CD4-positive, alpha-beta T cell treated with Interleukin-15 for 1 hour (primary cell): ENCODE data around the gene MYEOV.

Source experiments
- DNase-seq: peaks from one replicate; pipeline ENCODE4 v3.0.0-alpha.2; 2020

The MYEOV gene

DNA sequence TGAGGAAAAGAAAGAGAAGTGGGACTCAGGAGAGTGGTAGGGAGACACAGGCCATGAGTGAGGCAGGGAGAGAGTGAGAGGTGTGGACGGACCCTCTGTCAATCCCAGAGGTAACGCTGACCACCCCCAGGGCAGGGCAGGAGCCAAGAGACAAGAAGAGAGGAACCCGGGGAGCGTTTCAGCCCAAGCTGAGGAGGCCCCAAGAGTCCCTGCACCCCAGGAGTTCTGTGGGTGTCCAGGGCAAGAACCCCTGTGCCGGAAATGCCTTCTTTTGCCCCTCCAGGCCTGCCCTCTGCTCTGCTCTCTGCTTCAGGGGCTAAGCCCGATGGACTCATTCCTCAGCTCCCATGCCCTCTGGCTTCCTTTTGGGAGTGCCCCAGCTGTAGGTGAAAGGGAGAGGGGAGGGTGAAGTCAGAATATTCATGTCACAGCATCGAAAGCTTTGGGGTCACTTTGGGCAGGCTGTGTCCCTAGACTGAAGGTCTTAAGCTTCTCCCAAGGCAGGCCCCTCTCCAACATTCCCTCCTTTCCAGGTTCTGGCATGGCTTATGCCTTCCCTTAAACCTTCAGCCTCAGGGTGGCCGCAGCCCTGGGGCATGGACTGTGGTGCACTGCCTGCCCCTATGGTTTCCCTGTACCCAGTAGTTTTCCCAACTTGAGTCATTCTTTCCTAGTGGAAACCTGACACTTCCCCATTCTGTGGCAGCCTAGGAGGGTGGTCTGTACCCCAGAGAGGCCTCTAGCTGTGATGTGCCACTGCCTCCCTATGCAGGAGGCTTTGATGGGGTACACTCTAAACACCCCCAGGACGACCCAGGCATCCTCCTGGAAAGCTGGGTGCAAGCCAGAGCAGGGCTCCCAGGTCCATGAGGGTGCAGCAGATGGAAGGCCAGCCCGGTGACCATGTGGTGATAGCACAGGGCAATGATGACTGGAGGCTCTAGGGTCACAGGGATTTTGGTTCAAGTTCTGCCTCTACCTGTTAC is 27.1 kb downstream of the MYEOV start:
- no peak for DNase-seq

DNA sequence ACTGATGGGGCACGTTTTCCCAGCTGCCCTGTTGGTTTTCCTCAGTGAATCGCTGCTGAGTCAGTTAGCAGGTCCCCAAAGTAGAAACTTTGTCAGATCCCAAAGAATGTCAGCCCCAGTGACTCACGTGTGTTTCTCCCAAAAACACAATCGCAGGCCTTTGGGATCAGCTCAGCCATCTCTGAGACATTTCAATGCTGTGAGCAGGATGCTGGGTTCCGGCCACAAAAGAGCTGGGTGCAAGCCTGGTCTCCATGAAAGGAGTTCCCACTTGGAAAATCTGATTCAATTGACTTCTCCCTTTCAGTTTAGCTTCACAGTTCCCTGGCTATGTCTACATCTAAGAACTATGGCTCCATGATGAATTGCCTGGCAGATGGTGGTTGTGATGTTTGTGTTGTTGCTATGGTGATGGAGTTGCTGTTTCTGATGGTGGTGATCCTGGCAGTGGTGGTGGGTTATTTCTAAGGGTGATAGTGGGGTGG is 28.0 kb downstream of the MYEOV start:
- no peak for DNase-seq

GRCh38 chr11:69325446-69325845 is 31.5 kb downstream of the MYEOV start:
- DNase-seq = no peak

DNA sequence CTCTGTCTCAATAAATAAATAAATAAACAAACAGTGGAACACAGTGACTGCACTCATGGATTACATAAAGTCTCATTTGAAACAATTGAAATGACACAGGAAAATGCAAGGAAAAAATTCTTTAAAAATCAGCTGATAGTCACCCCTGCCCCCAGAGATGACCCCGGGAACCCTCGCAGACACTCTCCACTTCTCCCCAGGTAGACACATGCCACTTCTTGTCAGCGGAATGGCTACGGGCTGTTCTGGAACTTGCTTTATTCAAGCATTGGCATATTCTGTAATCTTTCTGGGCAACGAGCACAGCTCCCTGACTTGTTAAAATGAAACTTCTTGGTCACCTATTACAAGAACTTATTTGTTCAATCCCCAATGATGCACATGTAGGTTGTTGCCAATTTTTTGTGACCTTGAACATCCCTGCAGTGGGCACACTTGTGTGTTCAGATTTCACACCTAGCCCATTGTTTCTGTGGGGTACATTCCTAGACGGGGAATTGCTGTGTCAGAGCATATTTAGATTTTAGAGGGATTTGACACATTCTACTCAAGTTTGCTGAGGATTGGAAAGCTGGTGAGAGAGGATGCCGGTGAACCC is 32.8 kb downstream of the MYEOV start:
- no peak for DNase-seq

GRCh38 chr11:69327741-69328191 is 33.8 kb downstream of the MYEOV start:
- no peak for DNase-seq

- no peak for DNase-seq
Measured at GRCh38 chr11:69328231-69328630, 34.3 kb downstream of the MYEOV start.

GRCh38 chr11:69329581-69329980 is 35.6 kb downstream of the MYEOV start:
- no peak for DNase-seq

DNA sequence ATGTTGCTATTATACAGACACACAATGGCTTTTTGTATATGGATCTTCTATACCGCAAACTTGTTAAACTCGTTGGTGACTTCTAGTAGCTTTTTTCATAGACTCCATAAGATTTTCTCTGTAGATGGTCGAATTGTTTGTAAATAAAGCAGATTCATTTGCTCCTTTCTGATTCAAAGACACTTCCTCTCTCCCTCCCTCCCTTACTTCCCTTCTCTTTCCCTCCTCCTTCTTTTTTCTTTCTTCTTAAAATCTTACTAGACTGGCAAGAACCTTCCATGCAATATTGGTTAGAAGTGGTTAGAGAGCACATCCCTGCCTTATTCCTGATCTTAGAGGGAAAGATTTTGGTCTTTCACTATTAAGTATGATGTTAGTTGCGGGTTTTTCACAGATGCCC is 36.4 kb downstream of the MYEOV start:
- no peak for DNase-seq

DNA sequence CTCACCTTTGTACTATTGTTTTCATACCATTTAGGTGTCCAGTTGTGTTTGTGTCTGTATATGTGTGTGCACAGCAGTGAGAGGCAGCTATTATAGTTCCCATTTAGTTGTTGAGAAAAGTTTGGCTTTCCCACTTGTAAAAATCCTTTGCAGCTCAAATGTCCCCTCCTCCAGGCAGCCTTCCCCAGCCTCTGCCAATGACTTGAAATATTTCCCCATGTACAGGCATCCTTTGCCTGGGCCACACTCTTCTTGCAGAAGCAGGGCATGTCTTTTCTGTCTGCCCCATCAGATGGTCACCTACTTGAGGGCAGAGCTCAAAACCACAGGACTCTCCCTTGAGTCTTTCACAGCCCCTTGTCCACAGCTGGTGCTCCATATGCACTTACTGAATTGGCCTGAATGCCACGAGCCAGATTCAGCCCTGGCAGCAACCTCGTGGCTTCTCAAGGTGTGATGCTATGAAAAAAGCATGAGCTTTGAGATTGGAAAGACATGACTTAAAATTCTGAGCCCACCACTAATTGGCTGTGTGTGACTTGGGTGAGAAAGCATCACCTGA is 39.3 kb downstream of the MYEOV start:
- no peak for DNase-seq

GRCh38 chr11:69333879-69334278 is 39.9 kb downstream of the MYEOV start:
- DNase-seq = no peak

DNA sequence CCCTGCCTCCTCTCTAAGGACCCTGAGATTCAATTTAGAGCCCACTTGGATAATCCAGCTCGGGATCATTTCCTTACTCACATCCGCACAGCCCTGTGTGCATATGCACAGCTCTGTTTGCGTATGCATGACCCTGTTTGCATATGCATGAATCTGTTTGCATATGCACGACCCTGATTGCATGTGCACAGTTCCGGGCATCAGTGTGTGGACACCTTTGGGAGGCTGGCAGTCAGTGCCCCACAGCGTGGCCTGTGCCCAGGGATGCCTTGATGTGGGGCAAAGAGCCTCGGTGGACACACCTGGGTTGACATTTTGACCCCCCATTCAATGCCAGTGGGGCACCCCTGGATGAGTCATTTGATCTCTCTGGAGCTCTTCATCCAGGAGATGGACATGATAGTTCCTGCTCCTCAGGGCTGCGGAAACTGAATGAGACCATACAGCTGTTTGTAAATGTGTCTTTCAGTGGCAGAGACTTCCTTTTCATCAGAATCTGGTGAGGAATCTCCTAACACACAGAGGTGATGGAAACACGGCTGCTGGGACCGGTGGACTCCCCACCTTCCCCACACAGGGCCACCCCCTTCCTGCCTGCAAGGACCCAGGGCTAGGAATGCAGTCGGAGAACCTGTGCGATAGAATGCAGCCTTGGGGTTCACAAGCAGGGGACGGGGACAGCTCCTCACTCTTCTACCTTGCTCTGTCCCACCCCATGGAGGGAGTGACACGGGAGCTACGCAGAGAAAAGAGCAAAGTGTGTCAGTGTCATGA is 41.2 kb downstream of the MYEOV start:
- DNase-seq = no peak

DNA sequence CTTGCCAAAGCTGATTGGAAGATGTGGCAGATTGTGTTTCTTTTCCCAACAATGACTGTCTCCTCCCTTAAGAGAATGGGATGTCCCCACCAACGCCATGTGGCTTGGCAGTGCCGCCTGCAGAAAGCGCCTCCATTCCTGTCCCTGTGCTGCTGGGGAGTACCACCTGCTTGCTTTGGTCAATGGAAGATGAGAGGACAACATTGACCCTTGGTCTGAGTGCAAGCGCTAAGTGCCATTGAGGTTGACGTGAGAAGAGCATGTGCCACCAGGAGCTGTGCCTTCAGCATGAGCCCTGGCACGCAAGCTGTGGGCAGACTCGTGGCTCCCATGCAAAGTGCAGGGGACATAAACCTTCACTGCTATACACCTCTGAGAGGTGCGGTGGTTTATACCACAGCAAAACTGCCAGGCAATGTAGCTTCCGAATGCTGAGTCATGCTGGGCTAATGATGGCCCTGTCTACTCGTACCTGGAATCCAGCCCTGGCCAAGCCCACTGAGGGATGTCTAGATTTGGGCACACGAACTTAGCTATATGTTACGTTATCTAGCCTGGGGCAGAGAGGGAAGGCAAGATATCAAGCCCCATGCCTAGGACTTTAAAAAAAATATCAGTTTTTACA is 41.9 kb downstream of the MYEOV start:
- no peak for DNase-seq

- DNase-seq = no peak
Measured at GRCh38 chr11:69337211-69337721, 43.3 kb downstream of the MYEOV start.

DNA sequence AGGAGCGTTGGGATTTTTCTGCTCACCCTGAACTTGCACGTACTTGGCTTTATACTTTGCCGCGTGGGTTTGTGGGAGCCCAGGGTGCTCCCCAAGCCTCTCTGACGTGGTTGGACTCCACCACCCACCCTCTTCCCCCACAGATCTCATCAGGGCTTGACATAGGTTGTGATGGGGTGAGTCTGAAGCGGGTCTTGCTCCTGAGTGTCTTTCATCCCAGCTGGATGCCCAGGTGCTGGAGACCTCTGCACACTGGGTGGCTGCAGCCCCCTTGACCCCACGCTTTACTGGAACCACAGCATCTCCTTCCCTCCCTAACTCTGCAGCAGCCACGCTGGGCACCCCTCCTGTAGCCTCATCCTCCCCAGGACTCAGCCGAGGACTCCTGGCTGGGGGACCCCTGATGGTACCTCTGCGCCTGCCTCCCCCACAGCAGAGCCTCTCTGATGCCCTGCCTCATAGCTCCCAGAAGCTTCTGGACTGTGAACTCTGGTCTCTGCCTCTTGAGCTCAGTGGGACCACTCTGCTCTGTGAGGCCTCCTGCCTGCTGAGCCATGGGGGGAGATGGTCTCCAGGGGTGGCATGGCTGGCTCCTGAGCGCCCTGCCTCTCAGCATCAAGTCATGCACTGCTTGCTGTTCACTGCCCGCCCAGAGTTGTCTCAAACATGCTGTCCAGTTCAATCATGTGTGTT is 45.2 kb downstream of the MYEOV start:
- DNase-seq = no peak

DNA sequence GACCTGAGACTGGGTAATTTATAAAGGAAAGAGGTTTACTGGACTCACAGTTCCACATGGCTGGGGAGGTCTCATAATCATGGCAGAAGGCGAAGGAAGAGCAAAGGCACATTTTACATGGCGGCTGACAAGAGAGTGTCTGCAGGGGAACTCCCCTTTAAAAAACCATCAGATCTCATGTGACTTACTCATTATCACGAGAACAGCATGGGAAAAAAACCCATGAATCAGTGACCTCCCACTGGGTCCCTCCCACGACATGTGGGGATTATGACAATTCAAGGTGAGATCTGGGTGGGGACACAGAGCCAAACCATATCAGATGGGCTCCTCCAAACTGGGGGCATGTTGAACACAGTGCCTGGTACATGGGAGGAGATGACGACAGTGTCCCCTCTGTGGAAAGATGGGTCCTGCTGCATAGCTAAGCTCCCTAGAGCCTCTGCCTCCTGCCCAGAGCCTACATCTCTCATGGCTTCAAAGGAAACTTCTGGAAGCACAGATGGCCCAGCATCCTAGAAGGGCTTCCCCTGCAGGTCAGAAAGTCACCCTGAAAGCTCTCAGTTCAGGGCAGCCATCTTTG is 46.1 kb downstream of the MYEOV start:
- DNase-seq = no peak

- no peak for DNase-seq
Measured at GRCh38 chr11:69342588-69343330, 48.8 kb downstream of the MYEOV start.

GRCh38 chr11:69343401-69344321 is 49.7 kb downstream of the MYEOV start:
- no peak for DNase-seq

DNA sequence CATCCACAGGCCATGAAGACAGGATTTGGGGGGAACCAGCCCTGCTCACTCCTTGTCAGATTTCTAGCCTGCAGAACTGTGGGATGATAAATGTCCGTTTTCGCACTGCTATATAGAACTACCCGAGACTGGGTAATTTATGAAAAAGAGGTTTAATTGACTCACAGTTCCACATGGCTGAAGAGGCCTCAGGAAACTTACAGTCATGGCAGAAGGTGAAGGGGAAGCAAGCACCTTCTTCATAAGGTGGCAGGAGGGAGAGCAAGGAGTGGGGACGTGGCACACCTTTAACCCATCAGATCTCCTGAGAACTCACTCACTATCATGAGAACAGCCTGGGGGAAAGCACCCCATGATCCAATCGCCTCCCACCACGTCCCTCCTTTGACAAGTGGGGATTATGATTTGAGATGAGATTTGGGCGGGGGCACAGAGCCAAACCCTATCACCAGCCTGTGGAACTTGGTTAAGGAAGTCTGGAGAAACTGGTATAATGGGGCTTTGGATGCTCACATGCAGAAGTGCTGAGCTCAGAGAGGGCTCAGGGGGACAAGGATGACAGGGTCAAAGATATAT is 50.7 kb downstream of the MYEOV start:
- no peak for DNase-seq
